GM12872 (cell line): ENCODE measurements around the gene PXDN.

ENCODE experiments used
- TF ChIP-seq, protein P1 (sequence below): IDR thresholded peaks from 3 replicates; pipeline ENCODE4 v1.5.1; 2011; ENCODE audit warnings: low read depth, mild to moderate bottlenecking, low read length, moderate library complexity; ENCODE audit not compliant: insufficient read depth

The PXDN gene, protein sequence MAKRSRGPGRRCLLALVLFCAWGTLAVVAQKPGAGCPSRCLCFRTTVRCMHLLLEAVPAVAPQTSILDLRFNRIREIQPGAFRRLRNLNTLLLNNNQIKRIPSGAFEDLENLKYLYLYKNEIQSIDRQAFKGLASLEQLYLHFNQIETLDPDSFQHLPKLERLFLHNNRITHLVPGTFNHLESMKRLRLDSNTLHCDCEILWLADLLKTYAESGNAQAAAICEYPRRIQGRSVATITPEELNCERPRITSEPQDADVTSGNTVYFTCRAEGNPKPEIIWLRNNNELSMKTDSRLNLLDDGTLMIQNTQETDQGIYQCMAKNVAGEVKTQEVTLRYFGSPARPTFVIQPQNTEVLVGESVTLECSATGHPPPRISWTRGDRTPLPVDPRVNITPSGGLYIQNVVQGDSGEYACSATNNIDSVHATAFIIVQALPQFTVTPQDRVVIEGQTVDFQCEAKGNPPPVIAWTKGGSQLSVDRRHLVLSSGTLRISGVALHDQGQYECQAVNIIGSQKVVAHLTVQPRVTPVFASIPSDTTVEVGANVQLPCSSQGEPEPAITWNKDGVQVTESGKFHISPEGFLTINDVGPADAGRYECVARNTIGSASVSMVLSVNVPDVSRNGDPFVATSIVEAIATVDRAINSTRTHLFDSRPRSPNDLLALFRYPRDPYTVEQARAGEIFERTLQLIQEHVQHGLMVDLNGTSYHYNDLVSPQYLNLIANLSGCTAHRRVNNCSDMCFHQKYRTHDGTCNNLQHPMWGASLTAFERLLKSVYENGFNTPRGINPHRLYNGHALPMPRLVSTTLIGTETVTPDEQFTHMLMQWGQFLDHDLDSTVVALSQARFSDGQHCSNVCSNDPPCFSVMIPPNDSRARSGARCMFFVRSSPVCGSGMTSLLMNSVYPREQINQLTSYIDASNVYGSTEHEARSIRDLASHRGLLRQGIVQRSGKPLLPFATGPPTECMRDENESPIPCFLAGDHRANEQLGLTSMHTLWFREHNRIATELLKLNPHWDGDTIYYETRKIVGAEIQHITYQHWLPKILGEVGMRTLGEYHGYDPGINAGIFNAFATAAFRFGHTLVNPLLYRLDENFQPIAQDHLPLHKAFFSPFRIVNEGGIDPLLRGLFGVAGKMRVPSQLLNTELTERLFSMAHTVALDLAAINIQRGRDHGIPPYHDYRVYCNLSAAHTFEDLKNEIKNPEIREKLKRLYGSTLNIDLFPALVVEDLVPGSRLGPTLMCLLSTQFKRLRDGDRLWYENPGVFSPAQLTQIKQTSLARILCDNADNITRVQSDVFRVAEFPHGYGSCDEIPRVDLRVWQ (N-terminal part only)

DNA sequence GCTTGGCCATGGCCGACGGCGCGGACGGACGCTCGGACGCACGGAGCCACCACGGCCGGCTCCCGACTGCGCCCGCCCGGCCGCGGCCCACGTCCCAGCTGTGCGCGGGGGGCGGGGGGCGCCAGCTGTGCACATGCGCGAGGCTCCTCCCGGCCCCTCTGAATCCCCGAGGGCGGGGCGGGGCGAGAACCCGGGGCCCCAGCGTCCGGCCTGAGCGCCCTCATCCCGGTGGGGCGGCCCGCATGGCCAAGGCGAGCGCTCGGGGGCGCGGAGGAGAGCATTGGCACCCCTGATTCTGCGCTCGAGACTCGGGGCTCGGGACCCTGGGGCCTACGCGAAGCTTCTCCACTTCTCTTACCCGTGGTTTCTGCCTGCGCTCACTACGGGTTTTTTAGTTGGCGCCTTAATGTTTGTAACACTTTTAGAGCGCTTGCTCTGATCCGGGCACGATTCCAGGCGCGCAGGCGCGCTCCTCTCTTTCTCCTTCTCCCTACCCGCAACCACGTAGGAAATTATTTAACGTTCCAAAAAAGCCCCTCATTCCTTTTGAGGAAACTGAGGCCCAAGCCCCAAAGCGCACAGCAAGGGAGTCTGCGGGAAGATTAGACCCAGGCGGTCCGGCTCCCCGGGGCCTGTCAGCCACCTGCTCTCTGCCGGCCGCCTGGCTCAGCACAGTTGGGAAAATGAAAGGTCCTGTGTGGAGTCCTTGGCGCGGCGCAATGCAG is at the start of gene PXDN:
PXDN (minus strand) TSS at position 70 of the 725 bp plus-strand sequence; CDS start at position 10, 60 bp downstream.
- TF ChIP-seq, protein P1, sequence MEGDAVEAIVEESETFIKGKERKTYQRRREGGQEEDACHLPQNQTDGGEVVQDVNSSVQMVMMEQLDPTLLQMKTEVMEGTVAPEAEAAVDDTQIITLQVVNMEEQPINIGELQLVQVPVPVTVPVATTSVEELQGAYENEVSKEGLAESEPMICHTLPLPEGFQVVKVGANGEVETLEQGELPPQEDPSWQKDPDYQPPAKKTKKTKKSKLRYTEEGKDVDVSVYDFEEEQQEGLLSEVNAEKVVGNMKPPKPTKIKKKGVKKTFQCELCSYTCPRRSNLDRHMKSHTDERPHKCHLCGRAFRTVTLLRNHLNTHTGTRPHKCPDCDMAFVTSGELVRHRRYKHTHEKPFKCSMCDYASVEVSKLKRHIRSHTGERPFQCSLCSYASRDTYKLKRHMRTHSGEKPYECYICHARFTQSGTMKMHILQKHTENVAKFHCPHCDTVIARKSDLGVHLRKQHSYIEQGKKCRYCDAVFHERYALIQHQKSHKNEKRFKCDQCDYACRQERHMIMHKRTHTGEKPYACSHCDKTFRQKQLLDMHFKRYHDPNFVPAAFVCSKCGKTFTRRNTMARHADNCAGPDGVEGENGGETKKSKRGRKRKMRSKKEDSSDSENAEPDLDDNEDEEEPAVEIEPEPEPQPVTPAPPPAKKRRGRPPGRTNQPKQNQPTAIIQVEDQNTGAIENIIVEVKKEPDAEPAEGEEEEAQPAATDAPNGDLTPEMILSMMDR: no peak

- TF ChIP-seq, protein P1: no peak
Observed at GRCh38 chr2:1793868-1794445, 49.6 kb upstream of the PXDN start.

GRCh38 chr2:1793001-1793867 is 48.9 kb upstream of the PXDN start:
- TF ChIP-seq, protein P1: no peak

- TF ChIP-seq, protein P1: no peak
Observed at GRCh38 chr2:1791685-1792435, 47.5 kb upstream of the PXDN start.

- TF ChIP-seq, protein P1: no peak
Observed at GRCh38 chr2:1791006-1791605, 46.8 kb upstream of the PXDN start.
